GM21717 (cell line): Measurements from ENCODE around the gene CSMD2.

Source experiments
- ATAC-seq: cut with Tn5 transposase; IDR thresholded peaks from one replicate; pipeline ENCODE4 v1.9.1; 2021; ENCODE audit warnings: mild to moderate bottlenecking, moderate library complexity; ENCODE audit not compliant: unreplicated experiment

The CSMD2 gene

GRCh38 chr1:33725556-33726160 is 439.4 kb downstream of the CSMD2 start:
- no peak for ATAC-seq

DNA sequence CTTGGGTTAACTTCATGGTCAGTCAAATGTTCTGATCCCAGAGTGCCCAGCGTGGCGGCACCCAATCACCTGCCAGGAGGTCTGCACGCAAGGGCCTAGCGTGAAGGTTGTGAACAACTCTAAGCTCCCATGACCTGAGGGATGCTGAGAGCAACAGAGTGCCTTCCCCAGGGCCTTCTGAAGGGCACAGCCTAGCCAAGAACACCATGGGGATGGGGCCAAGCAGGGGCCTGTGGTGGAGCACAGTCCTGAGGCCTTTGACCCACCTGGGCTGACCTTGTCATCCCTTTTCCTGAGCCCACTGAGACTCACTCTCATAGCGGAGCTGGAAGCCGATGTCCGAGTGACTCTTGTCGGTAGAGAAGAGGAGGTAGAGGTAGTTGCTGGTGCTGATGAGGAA is 440.0 kb downstream of the CSMD2 start:
- ATAC-seq: no peak

- no peak for ATAC-seq
Measured at GRCh38 chr1:33724348-33724747, 440.7 kb downstream of the CSMD2 start.

GRCh38 chr1:33723251-33723650 is 441.8 kb downstream of the CSMD2 start:
- ATAC-seq: no peak

DNA sequence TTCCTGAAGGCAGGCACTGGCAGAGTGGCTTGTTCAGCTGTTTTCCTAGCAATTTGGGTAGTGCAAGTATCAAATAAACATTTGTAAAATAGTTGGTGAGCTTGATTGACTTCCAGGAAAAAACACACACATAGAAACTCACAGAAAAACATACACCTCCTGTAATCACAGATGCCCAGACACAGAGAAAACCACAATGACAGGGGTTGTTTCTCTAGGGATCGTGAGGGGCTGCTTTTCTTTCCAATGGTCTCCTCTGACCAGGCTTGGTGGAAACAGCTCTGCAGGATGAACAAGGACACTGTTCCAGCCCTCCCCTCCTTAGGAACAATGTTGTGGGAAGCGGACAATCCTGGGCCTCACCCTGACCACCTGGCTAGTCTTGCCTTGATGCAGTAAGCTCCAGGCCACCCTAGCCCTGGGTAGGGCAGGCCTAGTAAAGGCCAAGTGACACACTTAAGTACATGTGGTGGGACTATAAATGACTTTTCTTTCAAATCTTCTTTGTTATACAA is 443.7 kb downstream of the CSMD2 start:
- no peak for ATAC-seq

- ATAC-seq: no peak
Measured at GRCh38 chr1:33719771-33720670, 445.0 kb downstream of the CSMD2 start.

DNA sequence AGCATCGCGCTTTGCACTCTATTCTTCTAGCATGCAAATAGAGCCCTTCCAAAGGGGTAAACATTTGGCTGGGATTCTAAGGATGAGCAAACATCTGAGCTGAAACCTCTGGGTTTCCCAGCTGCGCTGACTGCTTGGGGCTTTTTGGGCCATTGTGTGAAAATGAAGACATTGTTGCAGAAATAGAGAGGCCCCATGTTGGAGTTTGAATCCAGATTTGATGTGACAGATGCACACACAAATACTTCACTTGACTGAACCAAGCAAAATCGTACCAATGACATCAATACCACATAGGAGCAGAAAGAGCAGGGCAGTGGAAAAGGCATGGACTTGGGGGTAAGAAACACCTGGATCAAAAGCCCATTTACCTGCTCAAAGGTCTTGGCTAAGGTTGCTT is 445.7 kb downstream of the CSMD2 start:
- no peak for ATAC-seq

DNA sequence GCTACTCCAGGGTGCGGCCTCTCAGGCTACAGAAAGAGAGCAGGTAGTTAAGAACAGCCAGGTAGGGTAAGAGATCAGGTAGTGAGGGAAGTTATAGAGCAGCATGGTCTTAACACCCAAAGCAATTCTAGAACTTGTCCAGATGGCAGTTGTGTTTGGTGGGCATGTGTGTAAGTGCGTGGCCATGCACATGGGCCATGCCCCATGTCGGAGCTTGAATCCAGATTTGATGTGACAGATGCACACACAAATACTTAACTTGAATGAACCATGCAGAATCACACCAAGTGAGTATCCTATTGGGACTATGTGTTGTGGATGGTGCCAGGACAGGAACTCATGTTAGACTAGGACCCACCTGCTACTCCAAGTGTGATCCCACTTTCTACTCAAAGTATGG is 446.8 kb downstream of the CSMD2 start:
- no peak for ATAC-seq

DNA sequence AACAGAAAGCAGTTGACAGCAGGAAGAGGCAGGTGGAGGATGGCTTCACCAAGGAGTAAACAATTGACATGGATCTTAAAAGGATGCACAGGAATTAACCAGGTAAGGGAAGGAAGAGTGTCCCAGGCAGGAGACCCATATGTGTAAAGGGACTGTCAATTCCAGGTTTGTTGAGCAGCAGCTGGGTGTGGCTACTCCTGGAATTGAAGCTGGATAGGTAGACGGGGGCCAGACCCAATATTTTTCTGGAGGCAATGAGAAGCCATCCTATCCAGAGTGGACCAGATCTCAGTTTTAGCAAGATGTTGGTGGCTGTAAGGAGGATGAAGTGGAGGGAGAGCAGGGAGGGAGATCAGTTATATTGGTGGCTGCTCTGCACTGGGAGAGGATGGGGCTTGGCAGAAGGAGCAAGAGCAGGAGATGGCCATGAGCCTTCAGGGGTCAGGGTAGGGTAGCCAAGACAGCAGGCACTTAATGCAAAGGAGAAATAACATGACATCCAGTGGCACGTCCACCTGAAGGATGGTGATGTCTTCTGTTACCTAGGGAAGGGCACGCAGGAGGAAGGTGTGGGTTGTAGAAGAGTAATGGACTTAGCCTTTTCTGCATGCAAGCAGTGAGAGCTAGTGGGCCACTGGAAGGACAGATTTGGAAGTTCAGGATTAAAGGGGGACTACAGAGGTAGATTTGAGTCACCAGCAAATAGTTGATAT is 447.9 kb downstream of the CSMD2 start:
- no peak for ATAC-seq

- ATAC-seq: no peak
Measured at GRCh38 chr1:33715195-33715811, 449.7 kb downstream of the CSMD2 start.

GRCh38 chr1:33714421-33714820 is 450.6 kb downstream of the CSMD2 start:
- ATAC-seq: no peak

DNA sequence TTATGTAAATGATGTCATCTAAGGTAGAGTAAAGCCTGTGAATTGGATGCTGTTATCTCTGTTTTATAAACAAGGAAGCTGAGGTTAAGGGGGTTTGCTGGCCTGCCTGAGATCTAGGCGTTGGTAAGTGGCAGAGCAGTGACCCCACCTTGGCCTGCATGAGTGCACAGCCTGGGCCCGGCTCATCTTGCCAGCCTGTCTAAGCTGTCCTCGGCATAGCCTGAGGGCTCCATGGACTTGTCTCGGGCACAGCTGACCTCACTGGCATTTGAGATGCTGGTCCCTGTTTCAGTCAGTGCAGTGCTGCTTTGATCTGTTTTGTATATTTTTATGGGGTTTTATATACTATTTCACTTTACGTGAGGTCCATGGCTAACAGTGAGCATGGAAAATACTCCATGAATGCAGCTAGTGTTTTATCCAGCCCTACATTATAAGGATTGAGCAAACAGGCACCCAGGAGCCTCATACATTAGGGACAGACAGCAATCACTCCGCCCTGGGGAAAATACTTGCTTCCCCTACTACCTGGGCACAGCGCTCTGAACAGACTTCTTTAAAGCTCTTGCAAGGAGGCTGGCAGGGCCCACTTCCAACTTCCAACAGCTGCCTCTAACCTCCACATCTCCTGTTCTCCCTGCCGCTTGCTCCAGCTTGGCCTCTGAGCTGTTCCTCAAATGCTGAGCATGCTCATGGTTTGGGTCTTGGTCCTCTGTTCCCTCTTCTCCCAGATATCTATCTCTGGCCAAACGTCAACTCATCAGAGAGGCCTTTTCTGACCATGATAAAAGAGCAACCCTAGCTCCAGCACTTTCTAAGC is 451.8 kb downstream of the CSMD2 start:
- ATAC-seq: no peak

GRCh38 chr1:33712186-33712585 is 452.8 kb downstream of the CSMD2 start:
- ATAC-seq: no peak

DNA sequence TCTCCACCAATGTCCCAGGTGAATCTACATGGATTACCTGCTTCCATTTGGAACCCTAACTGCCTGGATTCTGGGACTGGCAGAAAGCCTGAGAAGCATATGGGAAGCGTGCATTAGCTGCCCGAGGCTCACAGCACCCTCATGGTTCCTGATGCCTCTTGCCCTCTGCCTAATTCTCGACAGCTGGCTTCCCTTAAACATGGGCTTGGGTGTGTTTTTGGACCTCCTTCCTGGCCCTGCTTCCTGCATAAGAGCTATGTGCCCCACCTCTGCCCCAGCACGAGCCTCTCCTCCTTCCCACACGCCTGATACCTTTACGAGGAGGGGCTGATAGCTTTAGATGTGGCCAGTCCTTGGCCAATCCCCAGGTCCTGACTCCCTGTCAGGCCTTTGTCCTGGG is 453.5 kb downstream of the CSMD2 start:
- no peak for ATAC-seq

- ATAC-seq: no peak
Measured at GRCh38 chr1:33710967-33711366, 454.1 kb downstream of the CSMD2 start.

DNA sequence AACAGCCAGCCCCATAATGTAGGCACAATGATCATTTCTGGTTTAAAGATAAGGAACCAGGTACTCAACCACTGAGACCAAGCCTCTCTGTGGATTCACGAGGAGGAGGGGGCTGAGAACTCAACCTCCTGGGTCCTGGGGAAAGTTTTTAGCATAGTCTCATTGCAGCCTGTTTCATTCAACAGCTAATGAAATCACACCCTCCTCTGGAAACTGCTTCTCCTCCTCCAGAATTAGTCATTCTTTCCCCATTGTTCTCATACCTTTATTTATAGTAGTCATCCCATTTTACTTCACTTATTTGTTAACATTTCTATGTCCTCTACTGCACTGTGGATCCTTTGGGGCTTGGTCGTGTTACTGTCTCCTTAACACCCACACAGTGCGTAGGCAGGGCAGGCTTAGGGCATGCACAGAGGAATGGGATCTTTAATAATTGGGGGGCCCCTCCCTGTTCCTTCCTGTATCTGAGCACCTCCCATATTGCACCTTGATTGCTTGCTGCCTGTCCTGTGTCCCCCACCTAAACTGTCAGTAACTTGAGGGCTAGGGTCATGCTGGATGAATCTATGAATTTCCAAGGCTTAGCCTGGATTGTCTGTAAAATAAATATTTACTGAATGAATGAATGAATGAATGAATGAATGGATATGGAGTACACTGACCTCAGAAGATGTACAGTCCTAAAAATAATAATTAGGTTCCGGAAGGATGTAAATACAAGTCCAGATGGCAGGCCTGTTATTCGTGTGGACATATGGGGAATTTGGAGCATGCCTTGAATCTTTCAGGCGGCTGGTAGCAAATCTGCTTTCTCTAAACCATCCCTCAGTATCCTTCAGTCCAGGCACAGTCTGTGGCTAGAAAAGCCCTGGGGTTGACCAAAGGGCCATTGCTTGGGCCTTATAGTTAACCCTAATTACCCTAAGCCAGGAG is 455.0 kb downstream of the CSMD2 start:
- ATAC-seq: no peak

GRCh38 chr1:33709174-33709782 is 455.8 kb downstream of the CSMD2 start:
- no peak for ATAC-seq

GRCh38 chr1:33706634-33707255 is 458.3 kb downstream of the CSMD2 start:
- no peak for ATAC-seq
